HG03354 (cell line): ENCODE results near the gene GINS1.
"Not testable (repeated sequence)": the region's sequence is repeated elsewhere in the genome, so short reads cannot be mapped to it uniquely, and the experiment has no call there.

Experiments
- ATAC-seq: cut with Tn5 transposase; IDR thresholded peaks from one replicate; pipeline ENCODE4 v1.9.1; 2021; ENCODE audit warnings: mild to moderate bottlenecking; ENCODE audit not compliant: unreplicated experiment, poor library complexity, severe bottlenecking

The GINS1 gene

GRCh38 chr20:25389401-25389857 lies 18.0 kb upstream of the GINS1 start:
- no peak for ATAC-seq

- ATAC-seq = peak; percentile 41
Measured at GRCh38 chr20:25389858-25390537, 17.5 kb upstream of the GINS1 start.

GRCh38 chr20:25390538-25391528 lies 16.6 kb upstream of the GINS1 start, which contains the start of gene ABHD12:
Gene ABHD12, minus strand, starts transcription at chr20:25390835. Its CDS starts 132 bp downstream, at chr20:25390703.
- ATAC-seq = peak; percentile 90

GRCh38 chr20:25394276-25394675 lies 13.2 kb upstream of the GINS1 start:
- no peak for ATAC-seq

GRCh38 chr20:25394996-25395395 lies 12.5 kb upstream of the GINS1 start:
- no peak for ATAC-seq

- ATAC-seq = no peak
Measured at GRCh38 chr20:25397096-25397495, 10.4 kb upstream of the GINS1 start.

- ATAC-seq = no peak
Measured at GRCh38 chr20:25397821-25398220, 9.7 kb upstream of the GINS1 start.

- no peak for ATAC-seq
Measured at GRCh38 chr20:25398376-25399036, 9.0 kb upstream of the GINS1 start.

- no peak for ATAC-seq
Measured at GRCh38 chr20:25399037-25399430, 8.4 kb upstream of the GINS1 start.

GRCh38 chr20:25400291-25400732 lies 7.2 kb upstream of the GINS1 start:
- not testable (repeated sequence) for ATAC-seq

- no peak for ATAC-seq
Measured at GRCh38 chr20:25402583-25402982, 4.9 kb upstream of the GINS1 start.

GRCh38 chr20:25408170-25408547 lies 686 bp downstream of the GINS1 start:
- ATAC-seq = no peak

GRCh38 chr20:25408890-25409289 lies 1.4 kb downstream of the GINS1 start:
- ATAC-seq = no peak

- no peak for ATAC-seq
Measured at GRCh38 chr20:25418776-25419175, 11.3 kb downstream of the GINS1 start.

- no peak for ATAC-seq
Measured at GRCh38 chr20:25421102-25421501, 13.6 kb downstream of the GINS1 start.

- no peak for ATAC-seq
Measured at GRCh38 chr20:25422032-25422431, 14.6 kb downstream of the GINS1 start.

GRCh38 chr20:25424536-25424935 lies 17.1 kb downstream of the GINS1 start:
- ATAC-seq = no peak

GRCh38 chr20:25437153-25437581 lies 29.7 kb downstream of the GINS1 start:
- ATAC-seq = no peak

- peak; percentile 70 for ATAC-seq
Measured at GRCh38 chr20:25439328-25439727, 31.9 kb downstream of the GINS1 start.

GRCh38 chr20:25444556-25444955 lies 37.1 kb downstream of the GINS1 start:
- ATAC-seq = no peak
